GM19455 (cell line): ENCODE data around the gene VWA5B2.

Experiments
- ATAC-seq: cut with Tn5 transposase; IDR thresholded peaks from one replicate; pipeline ENCODE4 v1.9.1; 2021; ENCODE audit not compliant: unreplicated experiment

Gene VWA5B2

GRCh38 chr3:184229394-184230080, at the start of gene VWA5B2:
Gene VWA5B2 (plus strand): TSS chr3:184229585. CDS start chr3:184230529, 944 bp downstream.
- peak; percentile 62 for ATAC-seq

GRCh38 chr3:184180165-184180564, 49.2 kb upstream of the VWA5B2 start:
- no peak for ATAC-seq

DNA sequence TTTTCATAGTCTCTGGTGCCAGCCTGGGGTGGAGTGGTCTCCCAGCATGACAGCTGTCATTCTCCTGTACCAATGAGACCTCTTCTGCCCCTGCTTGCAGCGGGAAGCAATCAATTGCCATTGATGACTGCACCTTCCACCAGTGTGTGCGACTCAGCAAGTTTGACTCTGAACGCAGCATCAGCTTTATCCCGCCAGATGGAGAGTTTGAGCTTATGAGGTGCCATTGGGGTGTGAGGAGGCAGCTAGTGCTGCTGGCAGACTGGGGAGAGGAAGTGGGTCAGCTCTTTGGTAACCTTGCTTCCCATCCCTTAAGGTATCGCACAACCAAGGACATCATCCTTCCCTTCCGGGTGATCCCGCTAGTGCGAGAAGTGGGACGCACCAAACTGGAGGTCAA, 47.8 kb upstream of the VWA5B2 start:
- no peak for ATAC-seq

GRCh38 chr3:184183679-184184078, 45.7 kb upstream of the VWA5B2 start:
- no peak for ATAC-seq

- ATAC-seq = no peak
Observed at GRCh38 chr3:184184546-184185230, 44.7 kb upstream of the VWA5B2 start.

DNA sequence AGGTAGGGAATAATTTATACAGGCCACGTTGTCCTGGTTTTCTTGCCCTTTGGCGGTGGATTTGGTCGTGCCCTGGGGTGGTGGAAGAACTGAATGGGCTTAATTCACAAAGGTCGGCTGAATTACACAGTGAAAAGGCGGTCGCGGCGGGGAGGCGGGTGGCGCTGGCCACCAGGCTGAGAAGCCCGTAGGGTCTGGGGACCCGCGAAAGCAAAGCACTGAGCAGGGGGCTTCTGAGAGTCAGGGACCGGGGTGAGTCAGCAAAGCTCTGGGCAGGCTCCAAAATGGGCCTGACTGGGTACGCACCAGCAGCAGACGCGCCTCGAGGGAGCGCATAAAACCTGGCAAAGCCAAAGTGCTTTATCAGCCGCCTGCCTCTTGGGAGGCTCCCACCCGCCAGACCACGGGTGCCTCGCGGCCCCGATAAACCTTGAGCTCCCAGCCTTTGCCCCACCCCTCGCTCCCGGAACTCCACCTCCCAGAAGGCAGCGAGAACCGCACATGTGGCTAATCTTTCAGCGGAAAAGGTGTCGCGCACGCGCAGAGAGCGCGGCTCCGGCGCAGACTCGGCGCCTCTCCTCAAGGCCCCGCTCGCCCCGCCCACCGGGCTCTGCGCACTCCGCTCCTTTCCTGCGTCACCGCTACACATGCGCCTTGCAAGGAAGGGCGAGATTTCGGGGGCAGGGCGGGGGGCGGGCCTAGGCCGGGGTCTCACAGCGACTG, 43.8 kb upstream of the VWA5B2 start:
- ATAC-seq = peak; percentile 85

DNA sequence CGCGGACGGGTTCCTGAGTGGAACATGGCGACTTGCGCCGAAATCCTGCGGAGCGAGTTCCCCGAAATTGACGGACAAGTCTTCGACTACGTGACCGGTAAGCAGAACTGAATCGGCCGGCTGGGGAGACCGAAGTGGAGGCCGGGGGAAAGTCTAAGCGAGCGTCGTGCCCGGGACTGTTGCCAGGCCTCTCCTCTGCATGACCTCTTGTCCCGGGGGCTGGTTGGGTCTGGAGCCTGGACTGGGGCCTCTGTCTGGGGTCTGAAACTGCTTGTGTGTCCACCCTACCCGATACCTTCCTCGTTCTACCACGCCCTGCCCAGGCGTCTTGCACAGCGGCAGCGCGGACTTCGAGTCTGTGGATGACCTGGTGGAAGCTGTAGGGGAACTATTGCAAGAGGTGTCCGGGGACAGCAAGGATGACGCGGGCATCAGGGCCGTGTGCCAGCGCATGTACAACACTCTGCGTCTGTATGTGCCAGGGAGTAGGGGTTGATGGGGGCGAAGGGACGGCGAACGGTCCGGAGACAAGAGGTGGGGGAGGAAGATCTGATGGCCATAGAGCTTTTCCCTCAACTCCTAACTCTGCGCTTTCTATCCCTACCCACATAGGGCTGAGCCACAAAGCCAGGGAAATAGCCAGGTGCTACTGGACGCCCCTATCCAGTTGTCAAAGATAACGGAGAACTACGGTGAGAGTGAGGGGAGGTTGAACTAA, 43.0 kb upstream of the VWA5B2 start, which contains the start of gene ABCF3:
Gene ABCF3, plus strand, starts transcription at position 16 of the 718 bp plus-strand sequence. Its CDS starts 9 bp downstream, at position 25.
- ATAC-seq = peak; percentile 25

DNA sequence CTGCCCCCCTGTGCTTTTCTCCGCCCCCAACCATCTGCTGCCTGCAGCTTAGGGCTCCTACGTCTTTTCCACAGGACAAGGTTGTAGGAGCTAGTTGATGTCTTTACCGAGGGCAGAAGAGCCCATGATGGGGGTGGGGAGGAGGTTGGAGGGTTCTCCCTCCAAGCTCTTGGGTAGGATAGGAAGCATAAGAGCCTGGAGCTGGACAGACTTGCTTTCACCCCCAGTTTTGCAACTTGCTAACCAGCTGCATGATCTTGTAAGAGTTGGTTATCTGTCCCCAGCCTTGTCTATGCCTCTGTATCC, 42.5 kb upstream of the VWA5B2 start:
- no peak for ATAC-seq

DNA sequence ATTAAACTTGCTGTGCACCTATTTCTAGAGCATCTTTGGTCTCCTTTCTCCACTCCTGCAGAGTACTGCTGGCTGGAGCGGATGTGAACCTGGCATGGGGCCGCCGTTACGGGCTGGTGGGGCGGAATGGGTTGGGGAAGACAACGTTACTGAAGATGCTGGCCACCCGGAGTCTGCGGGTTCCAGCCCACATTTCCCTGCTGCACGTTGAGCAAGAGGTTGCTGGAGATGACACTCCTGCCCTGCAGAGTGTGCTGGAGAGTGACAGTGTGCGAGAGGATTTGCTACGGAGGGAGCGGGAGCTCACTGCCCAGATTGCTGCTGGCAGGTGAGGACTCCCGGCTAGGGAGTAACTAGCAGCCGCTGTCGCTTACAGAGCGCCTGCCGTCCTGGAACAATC, 41.3 kb upstream of the VWA5B2 start:
- ATAC-seq = no peak

- no peak for ATAC-seq
Observed at GRCh38 chr3:184189421-184189820, 40.0 kb upstream of the VWA5B2 start.

GRCh38 chr3:184192889-184193288, 36.5 kb upstream of the VWA5B2 start:
- no peak for ATAC-seq

GRCh38 chr3:184193991-184194539, 35.3 kb upstream of the VWA5B2 start:
- no peak for ATAC-seq

DNA sequence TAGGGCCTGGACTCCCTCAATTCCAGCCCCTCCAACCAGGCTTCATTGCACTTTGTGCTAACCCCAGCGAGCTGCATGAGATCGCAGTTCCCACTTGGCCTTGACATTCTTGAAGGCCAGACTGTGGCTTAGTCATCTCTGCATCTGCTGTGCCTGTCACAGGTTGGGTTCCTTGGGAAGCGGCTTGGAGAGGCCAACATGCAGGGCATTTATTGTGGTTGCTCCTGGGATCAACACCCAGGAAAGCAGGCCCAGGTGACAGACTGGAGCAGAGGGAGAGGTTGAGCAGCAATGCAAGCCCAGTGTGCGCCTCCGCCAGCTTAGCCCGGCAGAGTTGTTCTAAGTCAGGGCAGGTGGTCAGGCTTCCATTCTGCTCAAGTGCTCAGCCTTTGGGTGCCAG, 32.8 kb upstream of the VWA5B2 start:
- ATAC-seq = no peak

DNA sequence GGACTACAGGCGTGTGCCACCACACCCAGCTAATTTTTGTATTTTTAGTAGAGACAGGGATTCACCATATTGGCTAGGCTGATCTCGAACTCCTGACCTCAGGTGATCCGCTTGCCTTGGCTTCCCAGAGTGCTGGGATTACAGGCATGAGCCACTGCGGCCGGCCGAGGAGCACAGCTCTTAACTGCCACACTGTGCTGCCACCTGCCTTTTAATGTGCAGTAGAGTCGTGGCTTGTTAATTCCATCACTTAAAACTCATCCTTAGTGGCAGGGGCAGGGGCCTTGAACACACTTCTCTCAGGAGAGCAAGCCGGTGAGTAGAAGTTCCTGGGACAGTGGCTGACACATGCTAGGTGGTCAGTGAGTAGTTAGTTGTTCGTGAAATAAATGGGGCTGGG, 30.9 kb upstream of the VWA5B2 start:
- ATAC-seq = no peak

DNA sequence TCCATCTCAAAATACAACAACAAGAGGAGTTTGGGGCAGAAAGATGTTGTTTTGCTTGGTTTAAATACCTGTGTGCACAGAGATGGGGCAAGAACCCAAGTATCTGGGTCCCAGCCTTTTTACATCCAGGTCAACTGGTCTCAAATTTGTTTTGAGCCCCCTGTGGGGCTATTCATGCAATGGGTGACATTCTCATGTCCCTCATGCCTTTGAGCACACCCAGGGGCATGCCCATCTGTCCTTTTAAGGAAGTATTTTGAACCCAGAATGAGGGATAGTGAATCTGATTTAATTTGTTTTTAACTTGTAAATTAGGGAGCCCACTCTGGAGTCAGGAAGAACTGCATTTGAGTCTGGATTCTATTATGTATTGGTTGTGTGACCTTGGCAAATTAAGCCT, 28.6 kb upstream of the VWA5B2 start:
- no peak for ATAC-seq

DNA sequence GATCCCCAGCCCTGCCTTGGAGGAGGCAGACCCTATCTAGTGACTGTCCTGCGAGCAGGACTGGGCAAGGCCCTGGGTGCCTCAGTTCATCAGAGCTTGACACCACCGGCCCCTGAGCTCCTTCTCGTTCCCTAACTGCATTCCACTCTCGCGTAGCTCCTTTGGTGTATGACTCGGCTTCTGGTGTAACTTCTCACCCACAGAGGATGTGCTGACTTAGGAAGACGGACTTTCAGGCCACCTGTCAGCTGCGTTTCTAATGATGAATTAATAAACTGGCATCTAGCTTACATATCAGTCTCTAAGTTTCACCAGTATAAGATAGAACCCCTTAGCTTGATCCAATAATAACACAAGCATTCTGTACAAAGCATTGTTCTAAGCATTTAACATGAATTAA, 25.9 kb upstream of the VWA5B2 start:
- no peak for ATAC-seq

DNA sequence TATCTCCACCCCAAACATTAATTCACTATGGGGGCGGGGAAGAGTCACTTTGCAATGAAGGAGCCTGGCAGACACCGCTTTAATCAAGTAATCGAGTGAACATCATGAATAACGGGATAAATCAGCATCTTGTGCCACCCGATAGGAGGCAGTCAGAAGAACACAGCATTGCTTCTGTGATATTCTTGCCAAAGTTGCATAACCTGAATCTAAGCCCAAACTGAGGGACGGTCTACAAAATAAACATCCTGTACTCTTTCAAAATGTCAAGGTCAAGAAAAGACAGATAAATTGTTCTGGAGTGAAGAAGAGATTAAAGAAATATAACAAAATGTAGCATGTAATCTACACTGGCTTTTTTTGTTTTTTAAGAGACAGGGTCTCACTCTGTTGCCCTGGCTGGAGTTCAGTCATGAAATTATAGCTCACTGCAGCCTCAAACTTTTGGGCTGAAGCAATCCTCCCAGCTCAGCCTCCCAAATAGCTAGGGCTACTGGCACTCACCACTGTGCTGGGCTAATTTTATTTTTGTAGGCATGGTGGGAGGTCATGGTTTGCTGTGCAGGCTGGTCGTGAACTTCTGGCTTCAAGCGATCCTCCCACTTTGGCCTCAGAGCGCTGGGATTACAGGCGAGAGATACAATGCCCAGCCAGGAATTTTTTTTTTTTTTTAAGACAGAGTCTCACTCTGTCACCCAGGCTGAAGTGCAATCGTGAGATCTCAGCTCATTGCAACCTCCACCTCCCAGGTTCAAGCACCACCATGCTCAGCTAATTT, 20.1 kb upstream of the VWA5B2 start:
- ATAC-seq = no peak

DNA sequence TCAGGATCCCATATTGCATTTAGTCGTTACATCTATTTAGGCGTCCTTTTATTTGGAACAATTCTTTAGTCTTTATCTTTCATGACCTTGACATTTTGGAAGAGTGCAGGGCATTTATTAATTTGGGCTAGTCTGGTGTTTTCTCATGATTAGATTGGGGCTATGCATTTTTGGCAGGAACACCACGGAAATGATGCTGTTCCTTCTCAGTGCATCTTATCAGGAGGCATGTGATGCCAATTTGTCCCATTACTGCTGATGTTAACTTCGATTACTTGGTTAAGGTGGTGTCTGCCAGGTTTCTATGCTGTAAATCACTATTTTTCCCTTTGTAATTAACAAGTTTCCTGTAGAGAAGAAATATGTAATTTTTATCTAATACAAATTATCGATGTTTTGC, 18.1 kb upstream of the VWA5B2 start:
- ATAC-seq = no peak

- ATAC-seq = no peak
Observed at GRCh38 chr3:184211718-184212117, 17.7 kb upstream of the VWA5B2 start.

- ATAC-seq = no peak
Observed at GRCh38 chr3:184218814-184219213, 10.6 kb upstream of the VWA5B2 start.
